HG02852 (cell line): ENCODE results near the gene FNDC10.

ENCODE experiments used
- ATAC-seq: cut with Tn5 transposase; IDR thresholded peaks from one replicate; pipeline ENCODE4 v1.9.1; 2021; ENCODE audit warnings: mild to moderate bottlenecking, moderate library complexity; ENCODE audit not compliant: unreplicated experiment

FNDC10 gene

GRCh38 chr1:1550087-1550486 is 49.8 kb downstream of the FNDC10 start:
- no peak for ATAC-seq

GRCh38 chr1:1548591-1548990 is 51.3 kb downstream of the FNDC10 start:
- no peak for ATAC-seq
